Neural cell (in vitro differentiated cells): ENCODE results near the gene LNP1. TPM values are rescaled to one million over a fixed set of nuclear protein-coding genes. Genes with fewer than 3 reads are reported as not detected.

Experiments
- H2AFZ ChIP-seq: fragments of 200-600, 300-800 bp; sonication (generic), shearing (Covaris generic); 2 replicates; pipeline ENCODE4 v1.6.0; 2014; ENCODE audit warnings: low read depth, mild to moderate bottlenecking, antibody characterized with exemption, low read length, moderate library complexity
- H3F3A ChIP-seq: fragments of 200-600 bp; shearing (Covaris generic); 2 replicates; pipeline ENCODE4 v1.6.1; 2016; ENCODE audit warnings: mild to moderate bottlenecking, moderate library complexity, mixed read lengths, antibody characterized with exemption, low read length; ENCODE audit not compliant: insufficient read depth, poor library complexity, severe bottlenecking
- H3K27ac ChIP-seq: fragments of 200-600, 300-800 bp; sonication (generic), shearing (Covaris generic); 2 replicates; pipeline ENCODE4 v1.5.1; 2014; ENCODE audit warnings: mild to moderate bottlenecking, low read length, moderate library complexity
- H3K27me3 ChIP-seq: fragments of 300-800, 200-600 bp; sonication (generic), shearing (Covaris generic); 2 replicates; pipeline ENCODE4 v1.6.0; 2014; ENCODE audit warnings: mild to moderate bottlenecking, low read depth, low read length, moderate library complexity; ENCODE audit not compliant: insufficient read depth
- H3K36me3 ChIP-seq: fragments of 300-800, 200-600 bp; sonication (generic), shearing (Covaris generic); 2 replicates; pipeline ENCODE4 v1.5.1; 2014; ENCODE audit warnings: mild to moderate bottlenecking, antibody characterized with exemption, low read length, moderate library complexity; ENCODE audit not compliant: insufficient read depth
- H3K4me2 ChIP-seq: fragments of 300-800, 200-600 bp; sonication (generic), shearing (Covaris generic); 2 replicates; pipeline ENCODE4 v1.6.0; 2014; ENCODE audit warnings: mild to moderate bottlenecking, low read length
- H3K4me3 ChIP-seq: fragments of 300-800, 200-600 bp; sonication (generic), shearing (Covaris generic); 2 replicates; pipeline ENCODE4 v1.5.1; 2014; ENCODE audit warnings: mild to moderate bottlenecking, low read length, moderate library complexity
- H3K79me2 ChIP-seq: fragments of 200-600 bp; shearing (Covaris generic); replicated peaks from 2 replicates; pipeline ENCODE4 v1.6.0; 2014; ENCODE audit warnings: mild to moderate bottlenecking, low read length, moderate library complexity; ENCODE audit not compliant: insufficient read depth
- H3K9ac ChIP-seq: fragments of 300-800, 200-600 bp; sonication (generic), shearing (Covaris generic); 2 replicates; pipeline ENCODE4 v1.6.1; 2016; ENCODE audit warnings: mild to moderate bottlenecking, low read length, mixed read lengths
- H3K9me2 ChIP-seq: fragments of 200-600 bp; shearing (Covaris generic); 2 replicates; pipeline ENCODE4 v1.6.1; 2016; ENCODE audit warnings: mild to moderate bottlenecking, low read length, mixed read lengths; ENCODE audit not compliant: insufficient read depth
- H3K9me3 ChIP-seq: fragments of 200-600, 300-800 bp; sonication (generic), shearing (Covaris generic); 2 replicates; pipeline ENCODE4 v1.6.1; 2016; ENCODE audit warnings: mild to moderate bottlenecking, mixed run types, low read length, moderate library complexity, mixed read lengths
- H4K20me1 ChIP-seq: fragments of 200-600 bp; shearing (Covaris generic); 2 replicates; pipeline ENCODE4 v1.6.1; 2016; ENCODE audit warnings: mild to moderate bottlenecking, mixed run types; ENCODE audit not compliant: insufficient read depth
- EP300 ChIP-seq: fragments of 450-650 bp; conservative IDR thresholded peaks from 2 replicates; pipeline ENCODE4 v1.6.1; 2014; ENCODE audit warnings: antibody characterized with exemption, mild to moderate bottlenecking, moderate library complexity; ENCODE audit not compliant: poor library complexity, severe bottlenecking
- EZH2 ChIP-seq: fragments of 200-600, 300-800 bp; shearing (Covaris generic), sonication (generic); IDR thresholded peaks from 2 replicates; pipeline ENCODE4 v1.6.1; 2014; ENCODE audit warnings: antibody characterized with exemption, low read length, borderline replicate concordance, mild to moderate bottlenecking; ENCODE audit not compliant: insufficient read depth, poor library complexity, severe bottlenecking
- MXI1 ChIP-seq: fragments of 450-650 bp; conservative IDR thresholded peaks from 2 replicates; pipeline ENCODE4 v1.6.1; 2014; ENCODE audit warnings: antibody characterized with exemption, mild to moderate bottlenecking; ENCODE audit not compliant: poor library complexity, severe bottlenecking
- POLR2AphosphoS5 ChIP-seq: IDR thresholded peaks from 2 replicates; pipeline ENCODE4 v1.6.1; 2012
- RAD21 ChIP-seq: fragments of 450-650 bp; conservative IDR thresholded peaks from 2 replicates; pipeline ENCODE4 v1.6.1; 2014; ENCODE audit warnings: antibody characterized with exemption, mild to moderate bottlenecking, moderate library complexity
- SMC3 ChIP-seq: fragments of 450-650 bp; conservative IDR thresholded peaks from 2 replicates; pipeline ENCODE4 v1.6.1; 2014; ENCODE audit warnings: antibody characterized with exemption, mild to moderate bottlenecking, moderate library complexity; ENCODE audit not compliant: poor library complexity
- TAF1 ChIP-seq: IDR thresholded peaks from 2 replicates; pipeline ENCODE4 v1.6.1; 2012; ENCODE audit warnings: low read depth
- polyA plus RNA-seq: library from polyadenylated mRNA; depleted of rRNA; stranded (reverse); fragments of >200 nt; gene quantifications from 2 replicates; pipeline ENCODE4 v1.2.3, GENCODE V29; 2014
- TF ChIP-seq, protein P1 (sequence below): fragments of 450-650 bp; IDR thresholded peaks from 2 replicates; pipeline ENCODE4 v1.5.1; 2014; ENCODE audit warnings: antibody characterized with exemption, mild to moderate bottlenecking, moderate library complexity; ENCODE audit not compliant: poor library complexity, severe bottlenecking
- TF ChIP-seq, protein P2 (sequence below): IDR thresholded peaks from 2 replicates; pipeline ENCODE4 v1.6.1; 2012; ENCODE audit warnings: borderline replicate concordance

Gene LNP1
- polyA plus RNA-seq, 1 donor from 2014 or later = 19.2 TPM

DNA sequence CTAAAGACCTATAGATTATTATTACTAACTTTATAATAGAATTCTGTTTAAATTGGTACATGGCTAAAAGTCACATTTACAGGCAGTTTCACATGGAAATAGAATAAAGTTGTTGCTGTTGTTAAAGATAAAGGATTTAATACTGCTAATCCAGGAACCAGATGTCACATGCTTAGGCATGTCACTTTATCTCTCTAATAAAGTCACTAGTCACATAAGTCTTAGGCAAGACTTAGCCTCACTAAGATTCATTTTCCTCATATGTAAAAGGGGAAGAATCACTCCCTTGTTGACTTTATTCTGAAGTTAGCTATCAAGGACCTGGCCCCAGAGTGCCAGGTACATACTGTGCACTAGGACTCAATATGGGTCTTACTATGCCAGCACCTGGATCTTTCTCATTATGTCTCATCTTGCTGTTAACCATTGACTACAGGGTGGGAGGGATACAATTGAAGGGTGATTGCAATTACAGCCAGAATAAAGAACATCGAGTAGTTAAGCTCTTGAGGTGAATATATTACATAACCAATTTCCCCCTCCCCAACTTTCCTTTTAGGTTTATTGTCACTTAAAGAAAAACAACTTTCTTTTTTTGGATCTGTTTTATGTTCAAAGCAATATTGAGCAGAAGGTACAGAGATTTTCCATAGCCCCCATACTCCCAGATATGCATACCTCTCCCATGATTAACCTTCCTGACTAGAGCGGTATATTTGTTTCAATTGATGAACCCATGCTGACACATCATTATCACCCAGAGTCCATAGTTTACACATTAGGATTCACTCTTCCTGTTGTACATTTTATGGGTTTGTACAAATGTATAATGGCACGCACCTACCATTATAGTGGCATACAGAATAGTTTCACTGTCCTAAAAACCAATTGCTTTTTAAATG is 36.6 kb downstream of the LNP1 start:
- Histone ChIP-seq H3K27me3 (no peaks in the 10 kb centered on the region), H4K20me1 (no peaks in the 10 kb centered on the region), H3K9me3 (no peaks in the 10 kb centered on the region), H3K9me2 (no peaks in the 10 kb centered on the region), H3K9ac (no peak overlapping the region), H3K27ac (no peak overlapping the region), H3F3A (no peaks in the 10 kb centered on the region), H3K4me2 (no peak overlapping the region), H3K36me3 (no peaks in the 10 kb centered on the region), H3K4me3 (no peak overlapping the region), H3K79me2 (no peaks in the 10 kb centered on the region), H2AFZ (no peak overlapping the region)
- TF ChIP-seq MXI1 (no peak), SMC3 (no peak), EZH2 (no peak), POLR2AphosphoS5 (no peak), EP300 (no peak), TAF1 (no peak), RAD21 (no peak)
- TF ChIP-seq, protein P1, sequence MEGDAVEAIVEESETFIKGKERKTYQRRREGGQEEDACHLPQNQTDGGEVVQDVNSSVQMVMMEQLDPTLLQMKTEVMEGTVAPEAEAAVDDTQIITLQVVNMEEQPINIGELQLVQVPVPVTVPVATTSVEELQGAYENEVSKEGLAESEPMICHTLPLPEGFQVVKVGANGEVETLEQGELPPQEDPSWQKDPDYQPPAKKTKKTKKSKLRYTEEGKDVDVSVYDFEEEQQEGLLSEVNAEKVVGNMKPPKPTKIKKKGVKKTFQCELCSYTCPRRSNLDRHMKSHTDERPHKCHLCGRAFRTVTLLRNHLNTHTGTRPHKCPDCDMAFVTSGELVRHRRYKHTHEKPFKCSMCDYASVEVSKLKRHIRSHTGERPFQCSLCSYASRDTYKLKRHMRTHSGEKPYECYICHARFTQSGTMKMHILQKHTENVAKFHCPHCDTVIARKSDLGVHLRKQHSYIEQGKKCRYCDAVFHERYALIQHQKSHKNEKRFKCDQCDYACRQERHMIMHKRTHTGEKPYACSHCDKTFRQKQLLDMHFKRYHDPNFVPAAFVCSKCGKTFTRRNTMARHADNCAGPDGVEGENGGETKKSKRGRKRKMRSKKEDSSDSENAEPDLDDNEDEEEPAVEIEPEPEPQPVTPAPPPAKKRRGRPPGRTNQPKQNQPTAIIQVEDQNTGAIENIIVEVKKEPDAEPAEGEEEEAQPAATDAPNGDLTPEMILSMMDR = no peak
- TF ChIP-seq, protein P2, sequence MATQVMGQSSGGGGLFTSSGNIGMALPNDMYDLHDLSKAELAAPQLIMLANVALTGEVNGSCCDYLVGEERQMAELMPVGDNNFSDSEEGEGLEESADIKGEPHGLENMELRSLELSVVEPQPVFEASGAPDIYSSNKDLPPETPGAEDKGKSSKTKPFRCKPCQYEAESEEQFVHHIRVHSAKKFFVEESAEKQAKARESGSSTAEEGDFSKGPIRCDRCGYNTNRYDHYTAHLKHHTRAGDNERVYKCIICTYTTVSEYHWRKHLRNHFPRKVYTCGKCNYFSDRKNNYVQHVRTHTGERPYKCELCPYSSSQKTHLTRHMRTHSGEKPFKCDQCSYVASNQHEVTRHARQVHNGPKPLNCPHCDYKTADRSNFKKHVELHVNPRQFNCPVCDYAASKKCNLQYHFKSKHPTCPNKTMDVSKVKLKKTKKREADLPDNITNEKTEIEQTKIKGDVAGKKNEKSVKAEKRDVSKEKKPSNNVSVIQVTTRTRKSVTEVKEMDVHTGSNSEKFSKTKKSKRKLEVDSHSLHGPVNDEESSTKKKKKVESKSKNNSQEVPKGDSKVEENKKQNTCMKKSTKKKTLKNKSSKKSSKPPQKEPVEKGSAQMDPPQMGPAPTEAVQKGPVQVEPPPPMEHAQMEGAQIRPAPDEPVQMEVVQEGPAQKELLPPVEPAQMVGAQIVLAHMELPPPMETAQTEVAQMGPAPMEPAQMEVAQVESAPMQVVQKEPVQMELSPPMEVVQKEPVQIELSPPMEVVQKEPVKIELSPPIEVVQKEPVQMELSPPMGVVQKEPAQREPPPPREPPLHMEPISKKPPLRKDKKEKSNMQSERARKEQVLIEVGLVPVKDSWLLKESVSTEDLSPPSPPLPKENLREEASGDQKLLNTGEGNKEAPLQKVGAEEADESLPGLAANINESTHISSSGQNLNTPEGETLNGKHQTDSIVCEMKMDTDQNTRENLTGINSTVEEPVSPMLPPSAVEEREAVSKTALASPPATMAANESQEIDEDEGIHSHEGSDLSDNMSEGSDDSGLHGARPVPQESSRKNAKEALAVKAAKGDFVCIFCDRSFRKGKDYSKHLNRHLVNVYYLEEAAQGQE = no peak

DNA sequence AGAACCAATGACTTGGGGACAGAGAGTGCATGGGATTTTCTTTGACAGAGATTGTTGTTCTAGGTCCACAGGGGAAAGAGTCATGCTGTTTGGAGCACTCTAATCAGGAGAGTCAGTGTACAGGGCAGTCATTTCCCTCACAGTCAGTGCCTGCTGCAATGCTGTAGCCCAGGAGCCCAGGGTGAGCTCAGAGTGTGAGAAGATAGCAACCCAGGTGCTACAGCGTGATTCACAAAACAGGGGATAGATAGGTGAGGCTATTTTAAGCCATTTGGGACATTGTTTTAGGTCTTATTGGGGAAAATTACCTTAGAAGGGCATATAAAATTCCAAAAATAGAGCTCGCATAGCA is 37.3 kb downstream of the LNP1 start:
- no peaks in the 10 kb centered on the region for H3K27me3 ChIP-seq
- H4K20me1 ChIP-seq = no peaks in the 10 kb centered on the region
- no peak overlapping the region for H3K4me3 ChIP-seq
- no peaks in the 10 kb centered on the region for H3K9me2 ChIP-seq
- no peak overlapping the region for H3K9ac ChIP-seq
- H3K4me2 ChIP-seq = no peak overlapping the region
- TF ChIP-seq TAF1 = no peak
- no peak for TF ChIP-seq POLR2AphosphoS5
- no peak for TF ChIP-seq EP300
- TF ChIP-seq MXI1 = no peak
- TF ChIP-seq EZH2 = no peak
- TF ChIP-seq, protein P1 = no peak
- TF ChIP-seq, protein P2 = no peak
- no peak for TF ChIP-seq SMC3
- no peak for TF ChIP-seq RAD21
- no peak overlapping the region for H2AFZ ChIP-seq
- no peaks in the 10 kb centered on the region for H3F3A ChIP-seq
- H3K36me3 ChIP-seq = no peaks in the 10 kb centered on the region
- H3K79me2 ChIP-seq = no peaks in the 10 kb centered on the region
- no peaks in the 10 kb centered on the region for H3K9me3 ChIP-seq
- H3K27ac ChIP-seq = no peak overlapping the region
